Panc1 (cell line): Measurements from ENCODE around the gene CCND3. TPM values are rescaled to one million over a fixed set of nuclear protein-coding genes. Genes with fewer than 3 reads are reported as not detected.

Experiments used
- ATAC-seq: fragments of 200-7000 bp; cut with Tn5 transposase; 2 replicates; pipeline ENCODE4 v1.9.1; 2020; ENCODE audit warnings: mild to moderate bottlenecking, moderate library complexity
- BruUV-seq: library from RNA; stranded (reverse); fragments of 400-500 nt; replicated peaks from 2 replicates; lab custom pipeline; 2021; lab: Mats Ljungman, UMichigan
- CTCF ChIA-PET: fragments of 300-600 bp; sonication (Branson Sonifier 250); formaldehyde crosslinking; loops from one replicate; lab custom pipeline; 2022; ENCODE audit warnings: antibody characterized with exemption; lab: Charles Lee
- POLR2A ChIA-PET: fragments of 300-600 bp; sonication (Branson Sonifier 250); formaldehyde crosslinking; loops from one replicate; lab custom pipeline; 2022; ENCODE audit warnings: antibody characterized with exemption; lab: Charles Lee
- DNase-seq: peaks from one replicate; pipeline ENCODE4 v3.0.0-alpha.2; 2010; ENCODE audit warnings: low read depth, low spot score
- H3K27ac ChIP-seq: 2 replicates; pipeline ENCODE4 v1.5.1; 2011; ENCODE audit warnings: mild to moderate bottlenecking, low read length, inconsistent platforms
- H3K27me3 ChIP-seq: fragments of 200-500 bp; sonication (Bioruptor generic); 2 replicates; pipeline ENCODE4 v1.6.0; 2014; ENCODE audit warnings: low read length, inconsistent platforms; ENCODE audit not compliant: control insufficient read depth, insufficient read depth
- H3K36me3 ChIP-seq: fragments of 200-500 bp; sonication (Bioruptor generic); 2 replicates; pipeline ENCODE4 v1.5.1; 2014; ENCODE audit warnings: inconsistent platforms, mild to moderate bottlenecking, low read length, moderate library complexity; ENCODE audit not compliant: control insufficient read depth, insufficient read depth
- H3K4me1 ChIP-seq: 2 replicates; pipeline ENCODE4 v1.5.1; 2011; ENCODE audit warnings: inconsistent platforms, mild to moderate bottlenecking, low read length, moderate library complexity; ENCODE audit not compliant: control insufficient read depth, insufficient read depth
- H3K4me3 ChIP-seq, 2 experiments: 2 replicates each; pipeline ENCODE4 v1.5.1; 2011 to 2012; ENCODE audit warnings: low read depth in 2 of 2, low read length in 2 of 2, mild to moderate bottlenecking in 2 of 2, inconsistent platforms in 1 of 2, moderate library complexity in 1 of 2
- H3K9me3 ChIP-seq: fragments of 200-500 bp; sonication (Bioruptor generic); 2 replicates; pipeline ENCODE4 v1.5.1; 2014; ENCODE audit warnings: low read depth, mild to moderate bottlenecking, inconsistent platforms, low read length, moderate library complexity; ENCODE audit not compliant: control insufficient read depth, insufficient read depth
- POLR2AphosphoS5 ChIP-seq: IDR thresholded peaks from 2 replicates; pipeline ENCODE4 v1.6.1; 2012; ENCODE audit warnings: mild to moderate bottlenecking, low read depth, low read length, moderate library complexity
- SIN3A ChIP-seq: IDR thresholded peaks from 2 replicates; pipeline ENCODE4 v1.6.1; 2012; ENCODE audit warnings: low read depth, mild to moderate bottlenecking, low read length, moderate library complexity, borderline replicate concordance; ENCODE audit not compliant: insufficient read depth
- TCF7L2 ChIP-seq: IDR thresholded peaks from 2 replicates; pipeline ENCODE4 v1.6.1; 2011; ENCODE audit warnings: mild to moderate bottlenecking, low read depth, low read length, inconsistent platforms
- in situ Hi-C: cut with HindIII; loops from 2 replicates; pipeline ENCODE4 v1.10.0; 2016; ENCODE audit warnings: low sequenced_read_pairs, low pct_unique_long_range_greater_than_20kb
- intact Hi-C: fragments of 100-400 bp; cut with micrococcal nuclease; formaldehyde crosslinking; loops from one replicate; pipeline ENCODE4 v1.10.0; 2022; ENCODE audit not compliant: unreplicated experiment
- total RNA-seq: library from RNA; stranded (reverse); gene quantifications from one replicate; pipeline ENCODE4 v1.2.1, GENCODE V29; 2021; ENCODE audit not compliant: unreplicated experiment
- TF ChIP-seq, protein P1 (sequence below): fragments of 450-650 bp; IDR thresholded peaks from 2 replicates; pipeline ENCODE4 v1.5.1; 2017; ENCODE audit warnings: mild to moderate bottlenecking
- TF ChIP-seq, protein P2 (sequence below), 2 experiments: IDR thresholded peaks; 2 replicates each; pipeline ENCODE4 v1.6.1; 2011 to 2012; ENCODE audit warnings: low read depth in 2 of 2, control low read depth in 1 of 2, low read length in 1 of 2, mild to moderate bottlenecking in 1 of 2, moderate library complexity in 1 of 2; ENCODE audit not compliant: insufficient read depth in 1 of 2

The CCND3 gene
- total RNA-seq, 1 experiment from 2014 or later, result 36.8 TPM

DNA sequence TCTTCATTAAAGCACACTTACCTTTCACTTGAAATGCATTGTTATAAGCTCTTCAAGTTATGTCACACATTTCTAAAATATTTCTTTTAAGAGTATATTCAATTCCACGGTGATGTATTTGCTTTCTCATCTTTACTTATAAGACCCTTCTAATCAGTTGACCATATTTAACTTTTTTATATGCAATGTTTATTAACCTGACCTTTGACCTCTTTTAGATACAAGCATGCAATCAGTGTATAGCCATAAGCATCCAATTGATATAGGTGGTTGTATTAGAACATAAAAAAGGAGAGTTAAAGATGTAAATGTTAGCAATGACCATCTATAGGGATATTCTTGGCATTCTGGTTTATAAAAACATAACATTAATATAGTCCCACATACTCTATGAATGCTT is 55.7 kb downstream of the CCND3 start:
- intact Hi-C loops (no loop called here), in situ Hi-C loops (no loop called here)
- POLR2A ChIA-PET, result no interaction called here
- DNase-seq (no peak), ATAC-seq (no peak)
- no peak overlapping the region for H3K27ac ChIP-seq
- H3K4me3 ChIP-seq, result no peak overlapping the region
- TF ChIP-seq, protein P1, sequence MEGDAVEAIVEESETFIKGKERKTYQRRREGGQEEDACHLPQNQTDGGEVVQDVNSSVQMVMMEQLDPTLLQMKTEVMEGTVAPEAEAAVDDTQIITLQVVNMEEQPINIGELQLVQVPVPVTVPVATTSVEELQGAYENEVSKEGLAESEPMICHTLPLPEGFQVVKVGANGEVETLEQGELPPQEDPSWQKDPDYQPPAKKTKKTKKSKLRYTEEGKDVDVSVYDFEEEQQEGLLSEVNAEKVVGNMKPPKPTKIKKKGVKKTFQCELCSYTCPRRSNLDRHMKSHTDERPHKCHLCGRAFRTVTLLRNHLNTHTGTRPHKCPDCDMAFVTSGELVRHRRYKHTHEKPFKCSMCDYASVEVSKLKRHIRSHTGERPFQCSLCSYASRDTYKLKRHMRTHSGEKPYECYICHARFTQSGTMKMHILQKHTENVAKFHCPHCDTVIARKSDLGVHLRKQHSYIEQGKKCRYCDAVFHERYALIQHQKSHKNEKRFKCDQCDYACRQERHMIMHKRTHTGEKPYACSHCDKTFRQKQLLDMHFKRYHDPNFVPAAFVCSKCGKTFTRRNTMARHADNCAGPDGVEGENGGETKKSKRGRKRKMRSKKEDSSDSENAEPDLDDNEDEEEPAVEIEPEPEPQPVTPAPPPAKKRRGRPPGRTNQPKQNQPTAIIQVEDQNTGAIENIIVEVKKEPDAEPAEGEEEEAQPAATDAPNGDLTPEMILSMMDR, result no peak
- TF ChIP-seq, protein P2, sequence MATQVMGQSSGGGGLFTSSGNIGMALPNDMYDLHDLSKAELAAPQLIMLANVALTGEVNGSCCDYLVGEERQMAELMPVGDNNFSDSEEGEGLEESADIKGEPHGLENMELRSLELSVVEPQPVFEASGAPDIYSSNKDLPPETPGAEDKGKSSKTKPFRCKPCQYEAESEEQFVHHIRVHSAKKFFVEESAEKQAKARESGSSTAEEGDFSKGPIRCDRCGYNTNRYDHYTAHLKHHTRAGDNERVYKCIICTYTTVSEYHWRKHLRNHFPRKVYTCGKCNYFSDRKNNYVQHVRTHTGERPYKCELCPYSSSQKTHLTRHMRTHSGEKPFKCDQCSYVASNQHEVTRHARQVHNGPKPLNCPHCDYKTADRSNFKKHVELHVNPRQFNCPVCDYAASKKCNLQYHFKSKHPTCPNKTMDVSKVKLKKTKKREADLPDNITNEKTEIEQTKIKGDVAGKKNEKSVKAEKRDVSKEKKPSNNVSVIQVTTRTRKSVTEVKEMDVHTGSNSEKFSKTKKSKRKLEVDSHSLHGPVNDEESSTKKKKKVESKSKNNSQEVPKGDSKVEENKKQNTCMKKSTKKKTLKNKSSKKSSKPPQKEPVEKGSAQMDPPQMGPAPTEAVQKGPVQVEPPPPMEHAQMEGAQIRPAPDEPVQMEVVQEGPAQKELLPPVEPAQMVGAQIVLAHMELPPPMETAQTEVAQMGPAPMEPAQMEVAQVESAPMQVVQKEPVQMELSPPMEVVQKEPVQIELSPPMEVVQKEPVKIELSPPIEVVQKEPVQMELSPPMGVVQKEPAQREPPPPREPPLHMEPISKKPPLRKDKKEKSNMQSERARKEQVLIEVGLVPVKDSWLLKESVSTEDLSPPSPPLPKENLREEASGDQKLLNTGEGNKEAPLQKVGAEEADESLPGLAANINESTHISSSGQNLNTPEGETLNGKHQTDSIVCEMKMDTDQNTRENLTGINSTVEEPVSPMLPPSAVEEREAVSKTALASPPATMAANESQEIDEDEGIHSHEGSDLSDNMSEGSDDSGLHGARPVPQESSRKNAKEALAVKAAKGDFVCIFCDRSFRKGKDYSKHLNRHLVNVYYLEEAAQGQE (IDR thresholded peaks at IDR 0.05; ENCODE audit: insufficient read depth in 1 of 2, low read depth in 2 of 2, low read length in 1 of 2), result no peak
- no peak for TF ChIP-seq POLR2AphosphoS5
- TF ChIP-seq TCF7L2, result no peak
- TF ChIP-seq SIN3A, result no peak
- no peaks in the 10 kb centered on the region for H3K36me3 ChIP-seq
- H3K4me1 ChIP-seq, result no peaks in the 10 kb centered on the region
- BruUV-seq, result no TSS peak
- no peaks in the 10 kb centered on the region for H3K27me3 ChIP-seq
- CTCF ChIA-PET, result no interaction called here
- no peaks in the 10 kb centered on the region for H3K9me3 ChIP-seq

GRCh38 chr6:41884957-41885356 is 56.7 kb downstream of the CCND3 start:
- H3K27me3 ChIP-seq, result no peaks in the 10 kb centered on the region
- ATAC-seq (no peak), DNase-seq (no peak)
- BruUV-seq, result no TSS peak
- intact Hi-C loops, result no loop called here
- CTCF ChIA-PET, result no interaction called here
- H3K4me3 ChIP-seq, result no peak overlapping the region
- H3K36me3 ChIP-seq, result no peaks in the 10 kb centered on the region
- POLR2A ChIA-PET, result no interaction called here
- H3K27ac ChIP-seq, result no peak overlapping the region
- TF ChIP-seq TCF7L2 (no peak), SIN3A (no peak), POLR2AphosphoS5 (no peak)
- TF ChIP-seq, protein P1, result no peak
- TF ChIP-seq, protein P2 (IDR thresholded peaks at IDR 0.05; ENCODE audit: insufficient read depth in 1 of 2, low read depth in 2 of 2, low read length in 1 of 2), result no peak
- no peaks in the 10 kb centered on the region for H3K9me3 ChIP-seq
- in situ Hi-C loops, result no loop called here
- no peaks in the 10 kb centered on the region for H3K4me1 ChIP-seq

Other genes with a start within 250 kb of the CCND3 start
- gene TFEB, start 206.2 kb downstream of the CCND3 start, total RNA-seq, result 13.3 TPM
- 0.18 TPM for gene PGC, start 194.4 kb downstream of the CCND3 start, total RNA-seq
- gene FRS3, start 161.9 kb downstream of the CCND3 start, total RNA-seq, result 3.0 TPM
- 1.6 TPM for gene PRICKLE4, start 161.0 kb downstream of the CCND3 start, total RNA-seq
- gene TOMM6, start 154.1 kb downstream of the CCND3 start, total RNA-seq, result 234 TPM
- gene USP49, start 46.4 kb downstream of the CCND3 start, total RNA-seq, result 5.4 TPM
- gene MED20, start 20.7 kb downstream of the CCND3 start, total RNA-seq, result 24.5 TPM
- 49.1 TPM for gene BYSL, start 20.3 kb downstream of the CCND3 start, total RNA-seq
- 35.5 TPM for gene TAF8, start 108.7 kb upstream of the CCND3 start, total RNA-seq
- gene C6orf132, start 200.8 kb upstream of the CCND3 start, total RNA-seq, result 12.9 TPM
- gene GUCA1A, start 231.6 kb upstream of the CCND3 start, total RNA-seq, result not detected